OCI-LY3 (cell line): ENCODE data around the gene CLIC5.

ENCODE experiments used
- H2AFZ ChIP-seq: fragments of 200-600, 300-600 bp; shearing (Covaris generic); 2 replicates; pipeline ENCODE4 v1.6.0; 2014; ENCODE audit warnings: antibody characterized with exemption, low read depth, low read length
- H3K27ac ChIP-seq: fragments of 200-600, 300-600 bp; sonication (generic); 2 replicates; pipeline ENCODE4 v1.5.1; 2014; ENCODE audit warnings: mild to moderate bottlenecking, low read length, moderate library complexity, mixed read lengths
- H3K27me3 ChIP-seq: fragments of 200-600, 300-600 bp; sonication (generic); 2 replicates; pipeline ENCODE4 v1.6.1; 2014; ENCODE audit warnings: low read depth, low read length, mixed read lengths
- H3K36me3 ChIP-seq: fragments of 200-600, 300-600 bp; sonication (generic); replicated peaks from 2 replicates; pipeline ENCODE3; 2014; ENCODE audit warnings: low read depth, low read length, mixed read lengths
- H3K4me1 ChIP-seq: fragments of 300-600, 200-600 bp; sonication (generic); 2 replicates; pipeline ENCODE4 v1.6.1; 2014; ENCODE audit warnings: low read length, mixed read lengths
- H3K4me2 ChIP-seq: fragments of 200-600, 300-600 bp; sonication (generic); 2 replicates; pipeline ENCODE4 v1.6.1; 2014; ENCODE audit warnings: low read length, mixed read lengths
- H3K4me3 ChIP-seq: fragments of 300-600, 200-600 bp; sonication (generic); 2 replicates; pipeline ENCODE4 v1.5.1; 2014; ENCODE audit warnings: antibody characterized with exemption, mild to moderate bottlenecking, low read length, moderate library complexity
- H3K79me2 ChIP-seq: fragments of 300-600, 200-600 bp; shearing (Covaris generic); 2 replicates; pipeline ENCODE4 v1.6.1; 2014; ENCODE audit warnings: mild to moderate bottlenecking, low read length, mixed read lengths
- H3K9ac ChIP-seq: fragments of 300-600, 200-600 bp; shearing (Covaris generic); 2 replicates; pipeline ENCODE4 v1.6.0; 2014; ENCODE audit warnings: mild to moderate bottlenecking, low read length, moderate library complexity
- H3K9me3 ChIP-seq: fragments of 200-600, 300-600 bp; shearing (Covaris generic); 2 replicates; pipeline ENCODE4 v1.6.1; 2014; ENCODE audit warnings: low read length, mixed read lengths; ENCODE audit not compliant: insufficient read depth
- H4K20me1 ChIP-seq: fragments of 200-600, 300-600 bp; sonication (generic); 2 replicates; pipeline ENCODE4 v1.6.1; 2016; ENCODE audit warnings: low read length, mixed read lengths; ENCODE audit not compliant: insufficient read depth
- EZH2phosphoT487 ChIP-seq: fragments of 200-600 bp; shearing (Covaris generic); IDR thresholded peaks from 2 replicates; pipeline ENCODE4 v1.6.1; 2018; ENCODE audit warnings: antibody characterized with exemption, mixed run types, low read depth
- TF ChIP-seq, protein P1 (sequence below): fragments of 200-600, 300-600 bp; sonication (generic); IDR thresholded peaks from 2 replicates; pipeline ENCODE4 v1.5.1; 2014; ENCODE audit warnings: antibody characterized with exemption, low read length, low read depth

Gene CLIC5

DNA sequence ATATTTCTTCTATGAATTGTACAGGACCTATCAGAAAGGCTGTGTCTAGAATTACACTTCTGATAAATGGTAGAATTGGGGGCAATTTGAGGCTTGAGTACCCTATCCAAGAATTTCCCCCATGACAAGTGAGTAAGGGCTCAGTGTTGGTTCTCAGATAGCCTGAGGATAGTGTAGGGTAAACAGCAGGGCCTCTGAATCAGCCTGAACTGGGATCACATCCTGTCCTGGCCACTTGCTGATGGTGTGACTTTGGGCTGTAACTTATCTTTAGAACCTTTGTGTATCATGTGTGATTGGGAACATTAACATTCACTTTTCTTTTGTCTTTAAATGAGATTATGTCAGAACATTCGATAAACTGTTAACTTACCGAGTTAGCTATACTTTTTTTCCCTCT, 151.0 kb downstream of the CLIC5 start:
- Histone ChIP-seq H3K36me3 (no peaks in the 10 kb centered on the region), H3K4me1 (no peaks in the 10 kb centered on the region), H3K4me3 (no peak overlapping the region), H3K27me3 (peaks cover 51% of the 10 kb centered on the region), H3K9ac (no peak overlapping the region), H3K79me2 (no peaks in the 10 kb centered on the region), H3K4me2 (no peak overlapping the region), H2AFZ (no peak overlapping the region), H4K20me1 (no peaks in the 10 kb centered on the region), H3K27ac (no peak overlapping the region), H3K9me3 (no peaks in the 10 kb centered on the region)
- no peak for TF ChIP-seq EZH2phosphoT487
- TF ChIP-seq, protein P1, sequence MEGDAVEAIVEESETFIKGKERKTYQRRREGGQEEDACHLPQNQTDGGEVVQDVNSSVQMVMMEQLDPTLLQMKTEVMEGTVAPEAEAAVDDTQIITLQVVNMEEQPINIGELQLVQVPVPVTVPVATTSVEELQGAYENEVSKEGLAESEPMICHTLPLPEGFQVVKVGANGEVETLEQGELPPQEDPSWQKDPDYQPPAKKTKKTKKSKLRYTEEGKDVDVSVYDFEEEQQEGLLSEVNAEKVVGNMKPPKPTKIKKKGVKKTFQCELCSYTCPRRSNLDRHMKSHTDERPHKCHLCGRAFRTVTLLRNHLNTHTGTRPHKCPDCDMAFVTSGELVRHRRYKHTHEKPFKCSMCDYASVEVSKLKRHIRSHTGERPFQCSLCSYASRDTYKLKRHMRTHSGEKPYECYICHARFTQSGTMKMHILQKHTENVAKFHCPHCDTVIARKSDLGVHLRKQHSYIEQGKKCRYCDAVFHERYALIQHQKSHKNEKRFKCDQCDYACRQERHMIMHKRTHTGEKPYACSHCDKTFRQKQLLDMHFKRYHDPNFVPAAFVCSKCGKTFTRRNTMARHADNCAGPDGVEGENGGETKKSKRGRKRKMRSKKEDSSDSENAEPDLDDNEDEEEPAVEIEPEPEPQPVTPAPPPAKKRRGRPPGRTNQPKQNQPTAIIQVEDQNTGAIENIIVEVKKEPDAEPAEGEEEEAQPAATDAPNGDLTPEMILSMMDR = no peak

DNA sequence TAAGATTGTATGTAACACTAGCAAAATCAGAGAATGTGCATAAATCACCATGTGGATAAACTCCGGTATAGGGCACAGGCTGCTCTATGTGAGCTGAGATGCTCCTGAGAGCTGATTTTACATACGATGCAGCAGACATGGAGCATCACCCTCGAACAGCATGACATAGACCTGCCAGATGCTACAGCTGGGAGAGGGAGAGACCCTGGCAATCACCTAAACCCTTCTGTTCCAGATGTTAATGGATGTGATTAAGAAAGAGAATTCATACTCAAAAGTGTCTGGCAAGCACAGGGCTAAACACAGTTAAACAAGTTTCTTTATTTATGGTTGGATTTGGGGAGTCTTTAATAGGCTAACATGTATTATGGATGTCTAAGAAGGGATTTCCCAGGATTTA, 157.0 kb downstream of the CLIC5 start:
- no peaks in the 10 kb centered on the region for H3K4me1 ChIP-seq
- no peak overlapping the region for H3K27ac ChIP-seq
- TF ChIP-seq EZH2phosphoT487 = no peak
- TF ChIP-seq, protein P1 = no peak

DNA sequence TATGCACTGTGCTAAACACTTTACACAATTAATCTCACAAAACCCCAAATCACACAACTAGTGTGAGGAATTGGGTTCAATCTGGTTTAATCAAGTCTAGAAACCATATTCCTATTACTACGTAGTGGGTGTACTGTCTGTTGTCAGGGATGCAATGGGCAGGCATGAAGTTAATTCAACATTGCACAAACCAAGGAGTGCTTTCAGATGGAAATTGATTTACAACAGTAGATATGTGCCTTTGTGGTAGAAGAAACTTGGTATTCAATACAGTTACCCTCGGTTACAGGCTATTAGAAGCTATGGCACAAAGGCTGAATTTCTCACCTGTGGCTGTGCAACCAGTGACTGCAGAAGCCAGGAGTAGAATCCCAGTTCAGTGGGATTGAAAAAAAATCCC, 157.8 kb downstream of the CLIC5 start:
- H3K79me2 ChIP-seq = no peaks in the 10 kb centered on the region
- H2AFZ ChIP-seq = no peak overlapping the region
- H3K27me3 ChIP-seq = peaks cover 62% of the 10 kb centered on the region
- TF ChIP-seq EZH2phosphoT487 = no peak
- TF ChIP-seq, protein P1 = no peak
- H4K20me1 ChIP-seq = no peaks in the 10 kb centered on the region
- no peak overlapping the region for H3K27ac ChIP-seq
- no peaks in the 10 kb centered on the region for H3K4me1 ChIP-seq
- H3K9me3 ChIP-seq = no peaks in the 10 kb centered on the region
- no peak overlapping the region for H3K4me3 ChIP-seq
- no peak overlapping the region for H3K4me2 ChIP-seq
- H3K9ac ChIP-seq = no peak overlapping the region
- no peaks in the 10 kb centered on the region for H3K36me3 ChIP-seq

More for the DNA sequence above, 157.0 kb downstream of the CLIC5 start:
- H3K4me3 ChIP-seq = no peak overlapping the region
- no peaks in the 10 kb centered on the region for H3K36me3 ChIP-seq
- H4K20me1 ChIP-seq = no peaks in the 10 kb centered on the region
- no peak overlapping the region for H3K9ac ChIP-seq
- H3K4me2 ChIP-seq = no peak overlapping the region
- H3K9me3 ChIP-seq = no peaks in the 10 kb centered on the region
- H2AFZ ChIP-seq = no peak overlapping the region
- peaks cover 56% of the 10 kb centered on the region for H3K27me3 ChIP-seq
- H3K79me2 ChIP-seq = no peaks in the 10 kb centered on the region

DNA sequence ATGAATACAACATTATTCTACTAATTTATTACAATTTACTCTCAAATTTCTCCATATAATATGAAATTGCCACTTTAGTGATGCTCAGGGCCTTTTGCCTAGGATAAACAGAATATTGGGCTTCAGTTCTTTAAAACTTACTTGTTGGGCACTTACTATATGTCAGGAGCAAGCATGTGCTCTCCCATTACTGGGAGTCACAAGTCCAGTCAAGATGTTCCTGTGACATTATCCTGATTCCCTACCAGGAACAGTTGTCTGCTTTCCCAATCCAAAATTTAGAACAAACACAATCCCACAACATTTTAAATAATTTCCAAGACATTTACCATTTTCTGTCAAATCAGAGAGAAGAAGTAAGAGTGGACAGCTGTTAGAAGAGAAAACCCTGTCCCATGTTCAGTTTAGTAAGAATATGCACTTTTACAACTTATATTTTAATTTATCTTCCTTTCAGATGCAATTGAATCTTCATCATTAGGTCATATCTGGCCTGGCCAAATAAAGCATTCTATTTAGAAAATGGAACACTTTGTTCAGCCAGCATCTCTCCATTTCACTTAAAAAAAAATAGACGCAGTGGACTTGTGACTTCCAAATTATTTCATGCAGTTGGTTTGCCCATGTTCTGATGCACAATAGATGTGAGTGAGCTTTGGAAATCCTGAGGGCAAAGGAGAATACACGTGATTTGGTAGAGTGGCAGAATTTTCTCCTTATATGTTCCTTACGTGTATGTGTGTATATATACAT, 159.8 kb downstream of the CLIC5 start:
- Histone ChIP-seq H3K9ac (no peak overlapping the region), H3K36me3 (no peaks in the 10 kb centered on the region), H3K27ac (no peak overlapping the region), H3K79me2 (no peaks in the 10 kb centered on the region), H3K9me3 (no peaks in the 10 kb centered on the region), H3K4me2 (no peak overlapping the region), H4K20me1 (no peaks in the 10 kb centered on the region), H3K4me3 (no peak overlapping the region), H3K4me1 (no peaks in the 10 kb centered on the region), H3K27me3 (peaks cover 66% of the 10 kb centered on the region), H2AFZ (no peak overlapping the region)
- TF ChIP-seq EZH2phosphoT487 = no peak
- TF ChIP-seq, protein P1 = no peak
